HEK293 (cell line): Measurements from ENCODE around the gene SLC38A10.

Experiments used
- CTCF ChIA-PET: fragments of 350-600 bp; formaldehyde crosslinking; extraction: SDS; loops from one replicate; lab custom pipeline; 2021; ENCODE audit warnings: antibody characterized with exemption; lab: Yijun Ruan, JAX
- POLR2A ChIA-PET: fragments of 300-600 bp; formaldehyde crosslinking; extraction: SDS; loops from one replicate; lab custom pipeline; 2020; ENCODE audit warnings: antibody characterized with exemption, inconsistent platforms; lab: Yijun Ruan, JAX
- H3K27ac ChIP-seq: fragments of 200-500 bp; sonication (Bioruptor generic); 2 replicates; pipeline ENCODE4 v1.5.1; 2014; ENCODE audit warnings: low read depth, low read length, control low read depth, inconsistent platforms; ENCODE audit errors: extremely low read depth
- H3K36me3 ChIP-seq, 2 experiments: fragments of 200-500 bp in 1 of 2; sonication (Bioruptor generic) in 1 of 2; 1 replicate in 1 of 2; 2 replicates in 1 of 2; pipeline ENCODE4 v1.5.1; 2014 to 2017; ENCODE audit warnings: inconsistent platforms in 2 of 2, low read length in 2 of 2; ENCODE audit not compliant: control insufficient read depth in 2 of 2, insufficient read depth in 1 of 2
- H3K4me1 ChIP-seq: fragments of 200-500 bp; sonication (Bioruptor generic); 2 replicates; pipeline ENCODE4 v1.5.1; 2014; ENCODE audit warnings: mild to moderate bottlenecking, low read length, inconsistent platforms; ENCODE audit not compliant: control insufficient read depth, insufficient read depth
- H3K4me3 ChIP-seq: 2 replicates; pipeline ENCODE4 v1.5.1; 2011; ENCODE audit warnings: low read depth, mild to moderate bottlenecking, control low read depth, low read length, moderate library complexity
- H3K9me3 ChIP-seq: fragments of 200-500 bp; sonication (Bioruptor generic); 2 replicates; pipeline ENCODE4 v1.5.1; 2014; ENCODE audit warnings: low read depth, low read length, inconsistent platforms; ENCODE audit not compliant: control insufficient read depth, insufficient read depth
- FEZF1 ChIP-seq: fragments of 450-650 bp; formaldehyde crosslinking; IDR thresholded peaks from 2 replicates; pipeline ENCODE4 v1.5.1; 2016; ENCODE audit warnings: missing biosample characterization, missing genetic modification characterization
- GLI2 ChIP-seq: fragments of 450-650 bp; formaldehyde crosslinking; IDR thresholded peaks from 2 replicates; pipeline ENCODE4; 2017; ENCODE audit warnings: missing biosample characterization, missing genetic modification characterization, low read depth, borderline replicate concordance
- HOXA7 ChIP-seq: sonication (generic); formaldehyde crosslinking; IDR thresholded peaks from 2 replicates; pipeline ENCODE4 v1.8.1; 2022; ENCODE audit warnings: missing genetic modification reagents, borderline replicate concordance
- REPIN1 ChIP-seq: fragments of 450-650 bp; formaldehyde crosslinking; IDR thresholded peaks from 2 replicates; pipeline ENCODE4 v1.5.1; 2017; ENCODE audit warnings: missing biosample characterization, missing genetic modification characterization, low read depth
- SCRT2 ChIP-seq: fragments of 450-650 bp; formaldehyde crosslinking; IDR thresholded peaks from 2 replicates; pipeline ENCODE4 v1.5.1; 2016; ENCODE audit warnings: missing biosample characterization, missing genetic modification characterization
- ZBTB17 ChIP-seq: fragments of 450-650 bp; formaldehyde crosslinking; IDR thresholded peaks from 2 replicates; pipeline ENCODE4 v1.5.1; 2016; ENCODE audit warnings: missing biosample characterization, missing genetic modification characterization
- ZIC2 ChIP-seq: fragments of 450-650 bp; formaldehyde crosslinking; IDR thresholded peaks from 2 replicates; pipeline ENCODE4 v1.5.1; 2016; ENCODE audit warnings: missing biosample characterization, missing genetic modification characterization
- ZNF16 ChIP-seq: fragments of 450-650 bp; formaldehyde crosslinking; IDR thresholded peaks from 2 replicates; pipeline ENCODE4 v1.5.1; 2016; ENCODE audit warnings: low read depth, missing biosample characterization, missing genetic modification characterization
- ZNF184 ChIP-seq: fragments of 450-650 bp; IDR thresholded peaks from 2 replicates; pipeline ENCODE4 v1.5.1; 2018; ENCODE audit warnings: missing biosample characterization, mild to moderate bottlenecking, missing genetic modification characterization
- ZNF211 ChIP-seq: fragments of 450-650 bp; formaldehyde crosslinking; IDR thresholded peaks from 2 replicates; pipeline ENCODE4 v1.5.1; 2016; ENCODE audit warnings: low read depth, missing biosample characterization, missing genetic modification characterization
- ZNF544 ChIP-seq: fragments of 450-650 bp; formaldehyde crosslinking; IDR thresholded peaks from 2 replicates; pipeline ENCODE4 v1.5.0; 2017; ENCODE audit warnings: missing biosample characterization, missing genetic modification characterization
- ZNF549 ChIP-seq: fragments of 450-650 bp; IDR thresholded peaks from 2 replicates; pipeline ENCODE4 v1.5.1; 2018; ENCODE audit warnings: missing biosample characterization, missing genetic modification characterization, mild to moderate bottlenecking, inconsistent platforms, moderate library complexity
- ZNF596 ChIP-seq: fragments of 450-650 bp; IDR thresholded peaks from 2 replicates; pipeline ENCODE4 v1.5.0; 2018; ENCODE audit warnings: missing biosample characterization, mild to moderate bottlenecking, missing genetic modification characterization, moderate library complexity
- ZNF623 ChIP-seq: fragments of 450-650 bp; formaldehyde crosslinking; IDR thresholded peaks from 2 replicates; pipeline ENCODE4 v1.5.1; 2016; ENCODE audit warnings: missing biosample characterization, missing genetic modification characterization
- ZNF785 ChIP-seq: fragments of 450-650 bp; formaldehyde crosslinking; IDR thresholded peaks from 2 replicates; pipeline ENCODE4 v1.5.1; 2016; ENCODE audit warnings: missing biosample characterization, missing genetic modification characterization
- ZNF791 ChIP-seq: fragments of 450-650 bp; formaldehyde crosslinking; IDR thresholded peaks from 2 replicates; pipeline ENCODE4 v1.5.1; 2016; ENCODE audit warnings: missing biosample characterization, missing genetic modification characterization
- TF ChIP-seq, protein P1 (sequence below): fragments of 450-650 bp; formaldehyde crosslinking; IDR thresholded peaks from 2 replicates; pipeline ENCODE4 v1.5.1; 2016; ENCODE audit warnings: missing biosample characterization, missing genetic modification characterization
- TF ChIP-seq, protein P2 (sequence below): IDR thresholded peaks from 2 replicates; pipeline ENCODE4 v1.6.1; 2011; ENCODE audit warnings: mild to moderate bottlenecking, low read depth, low read length, borderline replicate concordance
- TF ChIP-seq, protein P3 (sequence below): fragments of 450-650 bp; formaldehyde crosslinking; IDR thresholded peaks from 2 replicates; pipeline ENCODE4 v1.5.1; 2016; ENCODE audit warnings: missing biosample characterization, missing genetic modification characterization
- TF ChIP-seq, protein P4 (sequence below): fragments of 450-650 bp; formaldehyde crosslinking; IDR thresholded peaks from 2 replicates; pipeline ENCODE4 v1.5.1; 2016; ENCODE audit warnings: missing biosample characterization, missing genetic modification characterization, low read depth
- TF ChIP-seq, protein P5 (sequence below): fragments of 450-650 bp; IDR thresholded peaks from 2 replicates; pipeline ENCODE4 v1.5.1; 2018; ENCODE audit warnings: missing biosample characterization, mild to moderate bottlenecking, missing genetic modification characterization

The SLC38A10 gene

DNA sequence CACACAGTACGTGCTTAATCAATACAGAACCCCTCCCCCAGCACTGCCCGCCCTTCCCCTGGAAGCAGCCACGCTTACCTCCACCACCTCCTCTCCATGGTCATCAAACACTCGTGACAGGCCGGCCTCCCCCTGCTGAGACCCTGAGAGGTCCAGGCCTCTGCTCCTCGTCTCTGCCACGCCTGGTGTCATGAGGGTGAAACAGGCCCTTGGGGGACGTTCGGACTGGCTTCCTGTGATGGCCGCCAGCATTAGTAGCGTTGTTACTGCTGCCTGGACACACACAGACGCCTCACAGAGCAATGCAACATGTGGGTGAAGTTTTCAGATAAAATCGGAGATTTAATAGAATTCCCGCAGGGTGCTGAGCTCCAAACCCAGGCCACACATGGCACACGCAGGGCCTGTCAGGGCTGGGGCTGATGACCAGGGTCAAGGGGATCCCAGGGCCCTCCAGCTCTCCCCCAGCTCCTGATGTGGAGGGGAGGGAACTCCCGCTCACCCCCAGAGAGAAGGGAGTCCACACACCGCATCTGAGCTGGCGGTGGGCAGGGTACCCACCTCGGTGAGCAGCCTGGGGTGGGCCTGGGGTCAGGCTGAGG, 15.9 kb upstream of the SLC38A10 start:
- POLR2A ChIA-PET = interaction anchor here (0.9 kb wide), 1 partner anchor 18 kb away, joined by 3 read pairs; no protein-coding TSS in a partner anchor
- TF ChIP-seq SCRT2 (tag by site-specific recombination) = peak; percentile 57; the same call in 1 of the 2 replicates
- TF ChIP-seq, protein P1, sequence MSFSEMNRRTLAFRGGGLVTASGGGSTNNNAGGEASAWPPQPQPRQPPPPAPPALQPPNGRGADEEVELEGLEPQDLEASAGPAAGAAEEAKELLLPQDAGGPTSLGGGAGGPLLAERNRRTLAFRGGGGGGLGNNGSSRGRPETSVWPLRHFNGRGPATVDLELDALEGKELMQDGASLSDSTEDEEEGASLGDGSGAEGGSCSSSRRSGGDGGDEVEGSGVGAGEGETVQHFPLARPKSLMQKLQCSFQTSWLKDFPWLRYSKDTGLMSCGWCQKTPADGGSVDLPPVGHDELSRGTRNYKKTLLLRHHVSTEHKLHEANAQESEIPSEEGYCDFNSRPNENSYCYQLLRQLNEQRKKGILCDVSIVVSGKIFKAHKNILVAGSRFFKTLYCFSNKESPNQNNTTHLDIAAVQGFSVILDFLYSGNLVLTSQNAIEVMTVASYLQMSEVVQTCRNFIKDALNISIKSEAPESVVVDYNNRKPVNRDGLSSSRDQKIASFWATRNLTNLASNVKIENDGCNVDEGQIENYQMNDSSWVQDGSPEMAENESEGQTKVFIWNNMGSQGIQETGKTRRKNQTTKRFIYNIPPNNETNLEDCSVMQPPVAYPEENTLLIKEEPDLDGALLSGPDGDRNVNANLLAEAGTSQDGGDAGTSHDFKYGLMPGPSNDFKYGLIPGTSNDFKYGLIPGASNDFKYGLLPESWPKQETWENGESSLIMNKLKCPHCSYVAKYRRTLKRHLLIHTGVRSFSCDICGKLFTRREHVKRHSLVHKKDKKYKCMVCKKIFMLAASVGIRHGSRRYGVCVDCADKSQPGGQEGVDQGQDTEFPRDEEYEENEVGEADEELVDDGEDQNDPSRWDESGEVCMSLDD (tag by site-specific recombination) = no peak
- TF ChIP-seq, protein P2, sequence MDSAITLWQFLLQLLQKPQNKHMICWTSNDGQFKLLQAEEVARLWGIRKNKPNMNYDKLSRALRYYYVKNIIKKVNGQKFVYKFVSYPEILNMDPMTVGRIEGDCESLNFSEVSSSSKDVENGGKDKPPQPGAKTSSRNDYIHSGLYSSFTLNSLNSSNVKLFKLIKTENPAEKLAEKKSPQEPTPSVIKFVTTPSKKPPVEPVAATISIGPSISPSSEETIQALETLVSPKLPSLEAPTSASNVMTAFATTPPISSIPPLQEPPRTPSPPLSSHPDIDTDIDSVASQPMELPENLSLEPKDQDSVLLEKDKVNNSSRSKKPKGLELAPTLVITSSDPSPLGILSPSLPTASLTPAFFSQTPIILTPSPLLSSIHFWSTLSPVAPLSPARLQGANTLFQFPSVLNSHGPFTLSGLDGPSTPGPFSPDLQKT = no peak
- peak; percentile 22; the same call in 1 of the 2 replicates for TF ChIP-seq ZIC2 (tag by site-specific recombination)
- TF ChIP-seq ZNF184 (tag by site-specific recombination) = no peak
- no peak for TF ChIP-seq REPIN1 (tag by site-specific recombination)
- TF ChIP-seq ZNF211 (tag by site-specific recombination) = no peak
- TF ChIP-seq ZNF544 (tag by site-specific recombination) = no peak
- no peak for TF ChIP-seq ZNF596 (tag by site-specific recombination)
- TF ChIP-seq, protein P3, sequence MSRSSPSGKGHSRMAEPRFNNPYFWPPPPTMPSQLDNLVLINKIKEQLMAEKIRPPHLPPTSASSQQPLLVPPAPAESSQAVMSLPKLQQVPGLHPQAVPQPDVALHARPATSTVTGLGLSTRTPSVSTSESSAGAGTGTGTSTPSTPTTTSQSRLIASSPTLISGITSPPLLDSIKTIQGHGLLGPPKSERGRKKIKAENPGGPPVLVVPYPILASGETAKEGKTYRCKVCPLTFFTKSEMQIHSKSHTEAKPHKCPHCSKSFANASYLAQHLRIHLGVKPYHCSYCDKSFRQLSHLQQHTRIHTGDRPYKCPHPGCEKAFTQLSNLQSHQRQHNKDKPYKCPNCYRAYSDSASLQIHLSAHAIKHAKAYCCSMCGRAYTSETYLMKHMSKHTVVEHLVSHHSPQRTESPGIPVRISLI (tag by site-specific recombination) = no peak
- TF ChIP-seq ZNF623 (tag by site-specific recombination) = no peak
- TF ChIP-seq, protein P4, sequence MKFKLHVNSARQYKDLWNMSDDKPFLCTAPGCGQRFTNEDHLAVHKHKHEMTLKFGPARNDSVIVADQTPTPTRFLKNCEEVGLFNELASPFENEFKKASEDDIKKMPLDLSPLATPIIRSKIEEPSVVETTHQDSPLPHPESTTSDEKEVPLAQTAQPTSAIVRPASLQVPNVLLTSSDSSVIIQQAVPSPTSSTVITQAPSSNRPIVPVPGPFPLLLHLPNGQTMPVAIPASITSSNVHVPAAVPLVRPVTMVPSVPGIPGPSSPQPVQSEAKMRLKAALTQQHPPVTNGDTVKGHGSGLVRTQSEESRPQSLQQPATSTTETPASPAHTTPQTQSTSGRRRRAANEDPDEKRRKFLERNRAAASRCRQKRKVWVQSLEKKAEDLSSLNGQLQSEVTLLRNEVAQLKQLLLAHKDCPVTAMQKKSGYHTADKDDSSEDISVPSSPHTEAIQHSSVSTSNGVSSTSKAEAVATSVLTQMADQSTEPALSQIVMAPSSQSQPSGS (tag by site-specific recombination) = no peak
- no peak for TF ChIP-seq ZNF785 (tag by site-specific recombination)
- TF ChIP-seq ZNF549 = no peak
- CTCF ChIA-PET = interaction anchor here (1.0 to 2.0 kb wide), 5 partner anchors 9 to 43 kb away, joined by 3 to 5 read pairs (median 4); no protein-coding TSS in a partner anchor

DNA sequence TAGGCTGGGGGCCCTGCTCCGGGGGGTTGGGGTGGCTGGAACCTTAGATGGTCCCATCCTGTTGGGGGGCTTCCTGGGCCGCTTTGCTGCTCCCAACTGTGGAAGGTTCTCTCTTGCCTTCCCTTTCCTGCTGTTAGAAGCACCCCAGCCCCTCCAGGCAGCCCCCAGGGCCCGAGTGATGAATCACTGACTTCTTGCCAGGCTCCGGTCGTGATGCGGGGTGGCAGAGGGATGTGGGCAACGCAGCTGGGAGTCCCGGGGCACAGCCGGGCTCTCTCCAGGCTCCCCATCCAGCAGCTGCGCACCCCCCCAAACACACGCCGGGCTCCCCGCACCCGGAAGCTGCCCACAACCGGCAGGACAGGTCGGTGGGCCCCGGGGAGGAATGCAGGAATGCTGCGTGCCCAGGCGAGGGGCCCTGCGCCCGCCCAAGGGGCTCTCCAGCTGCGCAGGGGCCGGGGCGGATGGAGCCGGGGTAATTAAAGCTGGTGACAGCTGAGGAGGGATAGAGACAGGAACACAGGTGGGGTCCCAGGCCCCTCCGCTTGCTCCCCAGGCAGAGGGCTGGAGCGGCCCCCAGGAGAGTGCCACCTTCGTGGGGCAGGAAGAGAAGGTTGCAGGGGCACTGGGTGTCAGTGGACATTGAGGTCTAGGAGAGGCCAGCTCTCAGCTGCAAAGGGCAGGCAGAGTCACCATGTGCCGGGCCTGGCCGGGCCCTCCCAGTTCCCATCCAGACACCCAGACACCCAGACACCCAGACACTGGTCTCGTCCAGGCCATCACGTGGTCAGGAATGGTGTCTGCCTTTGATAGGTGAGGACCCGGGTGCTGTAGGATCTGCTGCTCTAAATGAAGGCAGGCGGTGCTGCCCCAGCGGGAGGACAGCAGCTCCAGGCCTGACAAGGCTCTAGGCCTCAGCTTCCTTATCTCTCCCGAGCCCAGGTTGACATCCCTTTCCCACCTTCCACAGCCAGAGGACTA, 15.0 kb upstream of the SLC38A10 start:
- Histone ChIP-seq H3K9me3 (no peaks in the 10 kb centered on the region), H3K36me3 (no peaks in the 10 kb centered on the region), H3K4me3 (no peak overlapping the region), H3K27ac (no peak overlapping the region; the same call in 1 of the 2 replicates), H3K4me1 (peaks cover 3% of the 10 kb centered on the region; the same call in 1 of the 2 replicates)
- no peak for TF ChIP-seq ZBTB17
- TF ChIP-seq, protein P5, sequence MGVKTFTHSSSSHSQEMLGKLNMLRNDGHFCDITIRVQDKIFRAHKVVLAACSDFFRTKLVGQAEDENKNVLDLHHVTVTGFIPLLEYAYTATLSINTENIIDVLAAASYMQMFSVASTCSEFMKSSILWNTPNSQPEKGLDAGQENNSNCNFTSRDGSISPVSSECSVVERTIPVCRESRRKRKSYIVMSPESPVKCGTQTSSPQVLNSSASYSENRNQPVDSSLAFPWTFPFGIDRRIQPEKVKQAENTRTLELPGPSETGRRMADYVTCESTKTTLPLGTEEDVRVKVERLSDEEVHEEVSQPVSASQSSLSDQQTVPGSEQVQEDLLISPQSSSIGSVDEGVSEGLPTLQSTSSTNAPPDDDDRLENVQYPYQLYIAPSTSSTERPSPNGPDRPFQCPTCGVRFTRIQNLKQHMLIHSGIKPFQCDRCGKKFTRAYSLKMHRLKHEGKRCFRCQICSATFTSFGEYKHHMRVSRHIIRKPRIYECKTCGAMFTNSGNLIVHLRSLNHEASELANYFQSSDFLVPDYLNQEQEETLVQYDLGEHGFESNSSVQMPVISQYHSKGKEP (tag by site-specific recombination) = no peak
- TF ChIP-seq HOXA7 (CRISPR knock-in tag) = no peak
- TF ChIP-seq ZNF16 (tag by site-specific recombination) = no peak
- TF ChIP-seq ZNF791 = no peak
- no peak for TF ChIP-seq FEZF1 (tag by site-specific recombination)
- TF ChIP-seq GLI2 = no peak
- no peak for TF ChIP-seq REPIN1 (tag by site-specific recombination)
- ChIA-PET POLR2A (interaction anchor here (0.9 to 2.0 kb wide), 6 partner anchors 15 to 119 kb away, joined by 3 to 7 read pairs (median 5); partner anchors contain the start of genes BAHCC1 and SLC38A10), CTCF (interaction anchor here (0.6 to 2.0 kb wide), 15 partner anchors 9 to 94 kb away, joined by 3 to 6 read pairs (median 4); no protein-coding TSS in a partner anchor)

More for the DNA sequence above, 15.9 kb upstream of the SLC38A10 start:
- H3K4me3 ChIP-seq = no peak overlapping the region
- H3K9me3 ChIP-seq = no peaks in the 10 kb centered on the region
- H3K27ac ChIP-seq = no peak overlapping the region; the same call in 1 of the 2 replicates
- H3K4me1 ChIP-seq = peaks cover 3% of the 10 kb centered on the region; the same call in 1 of the 2 replicates
- H3K36me3 ChIP-seq = no peaks in the 10 kb centered on the region
